Heart left ventricle (tissue), 16 donors: ENCODE results near the gene TTC34. TPM values are rescaled to one million over a fixed set of nuclear protein-coding genes. Genes with fewer than 3 reads are reported as not detected.
A peak's percentile ranks its signal among the peaks of the same experiment; 100 is the strongest.
"Not testable (repeated sequence)": the region's sequence is repeated elsewhere in the genome, so short reads cannot be mapped to it uniquely, and the experiment has no call there.

Source experiments
- ATAC-seq, 4 donors: fragments of 200-7000 bp; cut with Tn5 transposase; one replicate each; pipeline ENCODE4 v1.9.1; 2020 to 2022; ENCODE audit warnings: moderate library complexity in 4 of 4, mild to moderate bottlenecking in 3 of 4, moderate number of reproducible peaks in 1 of 4
- DNase-seq, 5 donors: peaks; one replicate each; pipeline ENCODE4 v3.0.0-alpha.2; 2020
- H3K27ac ChIP-seq, 12 donors: fragments of 200-600 bp; sonication (generic) in 4 of 12; one replicate each; pipeline versions ENCODE4 v1.5.0 to v1.8.0; 2016 to 2022; ENCODE audit warnings: mild to moderate bottlenecking in 2 of 12
- H3K27me3 ChIP-seq, 9 donors: fragments of 200-600 bp; sonication (generic) in 2 of 9; one replicate each; pipeline versions ENCODE4 v1.5.1 to v1.8.0; 2016 to 2022; ENCODE audit warnings: mild to moderate bottlenecking in 3 of 9
- H3K36me3 ChIP-seq, 9 donors: fragments of 200-600 bp; sonication (generic) in 2 of 9; one replicate each; pipeline versions ENCODE4 v1.5.0 to v1.8.0; 2018 to 2022; ENCODE audit warnings: mild to moderate bottlenecking in 2 of 9
- H3K4me1 ChIP-seq, 12 donors: fragments of 200-600 bp; sonication (generic) in 4 of 12; one replicate each; pipeline versions ENCODE4 v1.5.0 to v1.8.0; 2016 to 2022; ENCODE audit warnings: mild to moderate bottlenecking in 3 of 12
- H3K4me3 ChIP-seq, 12 donors: fragments of 200-600 bp; sonication (generic) in 4 of 12; one replicate each; pipeline versions ENCODE4 v1.5.0 to v1.8.0; 2017 to 2022; ENCODE audit warnings: mild to moderate bottlenecking in 9 of 12, moderate library complexity in 4 of 12
- H3K9me3 ChIP-seq, 12 donors: fragments of 200-600 bp; sonication (generic) in 4 of 12; one replicate each; pipeline versions ENCODE4 v1.5.0 to v1.8.0; 2016 to 2022; ENCODE audit warnings: mild to moderate bottlenecking in 1 of 12
- CTCF ChIP-seq, 12 donors: fragments of 200-600 bp; sonication (generic) in 4 of 12; IDR thresholded peaks; one replicate each; pipeline versions ENCODE4 v1.5.0 to v1.8.0; 2018 to 2022; ENCODE audit warnings: antibody characterized with exemption in 12 of 12, mild to moderate bottlenecking in 5 of 12
- POLR2A ChIP-seq, 2 donors: fragments of 450-650 bp; IDR thresholded peaks; one replicate each; pipeline ENCODE4 v1.6.1; 2017; ENCODE audit warnings: antibody characterized with exemption in 2 of 2, mild to moderate bottlenecking in 2 of 2, moderate library complexity in 2 of 2
- WGBS, 4 donors: extraction: QIAGEN DNeasy Blood & Tissue Kit in 2 of 4; methylation state at CpG; one replicate each; pipeline versions ENCODE4 v1.1.5 to v1.1.7; 2013 to 2018; 5-methylcytosine and 5-hydroxymethylcytosine counted together
- intact Hi-C, 10 donors: fragments of 100-400 bp; cut with DNase I; formaldehyde crosslinking; loops; one replicate each; pipeline versions ENCODE4 v1.11.1 to v1.14.2; 2022
- polyA plus RNA-seq, 2 donors: library from polyadenylated mRNA; stranded (reverse); fragments of 200-250 nt; gene quantifications; one replicate each; pipeline ENCODE4 v1.2.3, GENCODE V29; 2013
- total RNA-seq, 9 donors: library from RNA; depleted of rRNA in 2 of 9; stranded (reverse); fragments of >200 nt in 2 of 9; fragmentation: NEBNext Ultra II Directional in 3 of 9; extraction: Animal tissue kit (Norgen Biotek cat#: 25700) in 3 of 9; gene quantifications; one replicate each; pipeline versions ENCODE4 v1.1.0 to v1.2.4, GENCODE V29; 2016 to 2023
- donor health status: ischemic (EF 13 %, LVEDD 7.1; RV severe dilation, severe dysfunction).
- donor health status: healthy with polysubstance abuse.
- donor health status: DM: no; HTN: yes; CAD: no.
- donor health status: DM: no; HTN: no; CAD: no.
- donor health status: ischemic (EF 25% LVEDD 6.9; RV normal size, moderate dysfunction).
- donor health status: ischemic (EF 25% LVEDD 5.7; RV mildly dilated, moderate dysfunction).
- donor health status: healthy.
- donor health status: DM: yes; HTN: yes; CAD: no.
- donor health status: ischemic (EF 35%, LVEDD 5.7; RV mildly dilated, moderate dysfunction).
- donor health status: nonischemic (EF 11% LVEDD 7.7; RV severe dilation, severe dysfunction).
- donor health status: DM: yes; HTN: yes; CAD: no.
- donor health status: PGD.
- donor health status: ischemic (EF 29% LVEDD 5.4; RV normal size, mild dysfunction).
- donor health status: nonischemic (EF 23%, LVEDD 6.1; RV moderate dilation, normal function).

TTC34 gene
- total and polyA plus RNA-seq, 11 donors, result 0.06 to 0.67 (median 0.42) TPM; not detected in 1

GRCh38 chr1:2629627-2630497 is 171.6 kb downstream of the TTC34 start:
- Histone ChIP-seq H3K4me1 (peaks cover 0 to 22% (median 0%) of the 10 kb centered on the region in 12 donors), H3K36me3 (no peaks in the 10 kb centered on the region), H3K27me3 (peaks cover 28 to 81% (median 57%) of the 10 kb centered on the region in 9 donors), H3K9me3 (no peaks in the 10 kb centered on the region), H3K27ac (no peak overlapping the region), H3K4me3 (no peak overlapping the region)
- intact Hi-C loops, result loop anchor here in 1 of 10 donors (10.0 kb wide), 1 partner anchor 45 kb away; the partner anchor contains the start of gene PRXL2B
- ATAC-seq (peak in 1 of 4 donors; percentile 9), DNase-seq (peak in 1 of 5 donors; percentile 39)
- TF ChIP-seq POLR2A (IDR thresholded peaks at IDR 0.05), result no peak
- TF ChIP-seq CTCF (IDR thresholded peaks at IDR 0.05), result no peak
- 78 to 83% (median 81%) methylated on average over 17 to 23 of the region's 23 CpGs for WGBS, 4 donors

GRCh38 chr1:2628933-2629626 is 172.4 kb downstream of the TTC34 start:
- Histone ChIP-seq H3K4me1 (peaks cover 0 to 22% (median 0%) of the 10 kb centered on the region in 12 donors), H3K36me3 (no peaks in the 10 kb centered on the region), H3K27me3 (peaks cover 26 to 83% (median 57%) of the 10 kb centered on the region in 9 donors), H3K27ac (no peak overlapping the region), H3K9me3 (no peaks in the 10 kb centered on the region), H3K4me3 (peak overlapping the region in 2 of 12 donors; percentile 10 to 18)
- 2 to 6% (median 3%) methylated on average over 10 to 64 of the region's 64 CpGs for WGBS, 4 donors
- DNase-seq (peak in 1 of 5 donors; percentile 60), ATAC-seq (no peak)
- no peak for TF ChIP-seq POLR2A (IDR thresholded peaks at IDR 0.05)
- intact Hi-C loops, result no loop called here

GRCh38 chr1:2628191-2628932 is 173.1 kb downstream of the TTC34 start:
- no peaks in the 10 kb centered on the region for H3K9me3 ChIP-seq
- intact Hi-C loops, result no loop called here
- ATAC-seq (peak in 1 of 4 donors; percentile 16), DNase-seq (peak in 1 of 5 donors; percentile 57)
- H3K36me3 ChIP-seq, result no peaks in the 10 kb centered on the region
- 8 to 20% (median 12%) methylated on average over 2 to 46 of the region's 46 CpGs for WGBS, 4 donors
- peak overlapping the region in 2 of 12 donors; percentile 10 to 18 for H3K4me3 ChIP-seq
- no peak overlapping the region for H3K27ac ChIP-seq
- TF ChIP-seq CTCF (IDR thresholded peaks at IDR 0.05) (no peak), POLR2A (IDR thresholded peaks at IDR 0.05) (no peak)
- peaks cover 0 to 15% (median 0%) of the 10 kb centered on the region in 12 donors for H3K4me1 ChIP-seq
- peaks cover 26 to 84% (median 51%) of the 10 kb centered on the region in 9 donors for H3K27me3 ChIP-seq

- WGBS, 4 donors, result 24 to 43% (median 35%) methylated on average over 5 to 6 of the region's 6 CpGs
- Histone ChIP-seq H3K4me1 (peaks cover 0 to 15% (median 0%) of the 10 kb centered on the region in 12 donors), H3K36me3 (no peaks in the 10 kb centered on the region), H3K4me3 (no peak overlapping the region), H3K27me3 (peaks cover 26 to 78% (median 51%) of the 10 kb centered on the region in 9 donors), H3K9me3 (no peaks in the 10 kb centered on the region), H3K27ac (no peak overlapping the region)
- ATAC-seq (no peak), DNase-seq (peak in 1 of 5 donors; percentile 30)
- TF ChIP-seq POLR2A (IDR thresholded peaks at IDR 0.05) (no peak), CTCF (IDR thresholded peaks at IDR 0.05) (no peak)
- intact Hi-C loops, result no loop called here
Observed at GRCh38 chr1:2627746-2628145, 173.7 kb downstream of the TTC34 start.

- peaks cover 26 to 66% (median 41%) of the 10 kb centered on the region in 9 donors for H3K27me3 ChIP-seq
- peaks cover 0 to 15% (median 0%) of the 10 kb centered on the region in 12 donors for H3K4me1 ChIP-seq
- H3K4me3 ChIP-seq, H3K27ac ChIP-seq, intact Hi-C loops, H3K36me3 ChIP-seq, DNase-seq, H3K9me3 ChIP-seq, ATAC-seq: not testable (repeated sequence)
- WGBS, 4 donors, result 63 to 76% (median 69%) methylated on average over 7 of the region's 7 CpGs
Observed at GRCh38 chr1:2625748-2626147, 175.7 kb downstream of the TTC34 start.
